Suprapubic skin (tissue), 4 donors: Measurements from ENCODE around the gene ADAM11. TPM values are rescaled to one million over a fixed set of nuclear protein-coding genes. Genes with fewer than 3 reads are reported as not detected.
A peak's percentile ranks its signal among the peaks of the same experiment; 100 is the strongest.

Experiments
- DNase-seq, 2 donors: peaks; one replicate each; pipeline ENCODE4 v3.0.0-alpha.2; 2019; ENCODE audit warnings: low spot score in 2 of 2
- H3K27ac ChIP-seq: fragments of 200-600 bp; sonication (generic); one replicate; pipeline ENCODE4 v1.5.1; 2019
- H3K27me3 ChIP-seq: fragments of 200-600 bp; sonication (generic); one replicate; pipeline ENCODE4 v1.5.1; 2019
- H3K36me3 ChIP-seq: fragments of 200-600 bp; sonication (generic); one replicate; pipeline ENCODE4 v1.5.1; 2019
- H3K4me1 ChIP-seq: fragments of 200-600 bp; sonication (generic); one replicate; pipeline ENCODE4 v1.5.1; 2019
- H3K4me3 ChIP-seq: fragments of 200-600 bp; sonication (generic); one replicate; pipeline ENCODE4 v1.5.1; 2019; ENCODE audit warnings: mild to moderate bottlenecking
- H3K9me3 ChIP-seq: fragments of 200-600 bp; sonication (generic); one replicate; pipeline ENCODE4 v1.5.1; 2019
- EP300 ChIP-seq: sonication (generic); formaldehyde crosslinking; IDR thresholded peaks from one replicate; pipeline ENCODE4 v1.6.1; 2017; ENCODE audit warnings: antibody characterized with exemption
- POLR2A ChIP-seq, 2 donors: fragments of 450-650 bp; IDR thresholded peaks; one replicate each; pipeline ENCODE4 v1.6.1; 2017; ENCODE audit warnings: antibody characterized with exemption in 2 of 2, mild to moderate bottlenecking in 2 of 2, moderate library complexity in 2 of 2
- POLR2AphosphoS5 ChIP-seq, 3 donors: sonication (generic); formaldehyde crosslinking; IDR thresholded peaks; one replicate each; pipeline ENCODE4 v1.6.1; 2017; ENCODE audit warnings: antibody characterized with exemption in 3 of 3
- WGBS: methylation state at CpG from one replicate; pipeline ENCODE4 v1.1.5; 2018; 5-methylcytosine and 5-hydroxymethylcytosine counted together
- total RNA-seq, 4 donors: library from RNA; depleted of rRNA; stranded (reverse); fragments of >200 nt; gene quantifications; one replicate each; pipeline ENCODE4 v1.1.0, GENCODE V29; 2016
- TF ChIP-seq, protein P1 (sequence below), 2 donors: fragments of 200-600 bp in 1 of 2; fragments of 450-650 bp in 1 of 2; sonication (generic) in 1 of 2; IDR thresholded peaks; one replicate each; pipeline ENCODE4 v1.5.1; 2016 to 2019; ENCODE audit warnings: antibody characterized with exemption in 2 of 2, mild to moderate bottlenecking in 1 of 2, moderate library complexity in 1 of 2

ADAM11 gene
- total RNA-seq, 4 donors from 2014 or later, result 0.98 to 1.5 (median 1.1) TPM

DNA sequence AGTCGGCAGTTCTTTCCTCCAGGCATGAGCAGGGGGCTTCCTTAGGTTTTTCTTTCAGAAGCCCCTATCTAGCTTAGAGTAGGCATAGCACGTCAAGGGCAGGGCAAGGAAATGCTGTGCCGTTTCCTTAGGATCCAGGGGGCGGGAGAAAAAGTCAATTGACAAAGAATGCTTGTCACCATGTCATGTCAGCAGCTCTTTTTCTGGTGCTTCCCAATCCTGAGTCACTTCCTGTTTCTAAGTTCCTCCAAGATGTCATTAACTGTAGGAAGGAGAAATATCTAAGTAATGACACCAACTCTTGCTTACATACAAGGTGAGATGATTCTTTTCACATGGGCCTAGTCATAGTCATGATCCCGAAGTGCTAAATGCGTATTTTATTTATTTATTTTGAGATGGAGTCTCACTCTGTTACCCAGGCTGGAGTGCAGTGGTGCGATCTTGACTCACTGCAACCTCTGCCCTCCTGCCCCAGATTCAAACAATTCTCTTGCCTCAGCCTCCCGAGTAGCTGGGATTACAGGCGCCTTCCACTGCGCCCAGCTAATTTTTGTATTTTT lies 36.1 kb downstream of the ADAM11 start:
- H3K4me3 ChIP-seq, result no peak overlapping the region
- H3K27me3 ChIP-seq, result peaks cover 2% of the 10 kb centered on the region
- no peaks in the 10 kb centered on the region for H3K36me3 ChIP-seq
- 60% methylated on average over 10 of the region's 10 CpGs for WGBS
- H3K27ac ChIP-seq, result peak overlapping the region; percentile 40
- H3K4me1 ChIP-seq, result peaks cover 6% of the 10 kb centered on the region
- TF ChIP-seq, protein P1, sequence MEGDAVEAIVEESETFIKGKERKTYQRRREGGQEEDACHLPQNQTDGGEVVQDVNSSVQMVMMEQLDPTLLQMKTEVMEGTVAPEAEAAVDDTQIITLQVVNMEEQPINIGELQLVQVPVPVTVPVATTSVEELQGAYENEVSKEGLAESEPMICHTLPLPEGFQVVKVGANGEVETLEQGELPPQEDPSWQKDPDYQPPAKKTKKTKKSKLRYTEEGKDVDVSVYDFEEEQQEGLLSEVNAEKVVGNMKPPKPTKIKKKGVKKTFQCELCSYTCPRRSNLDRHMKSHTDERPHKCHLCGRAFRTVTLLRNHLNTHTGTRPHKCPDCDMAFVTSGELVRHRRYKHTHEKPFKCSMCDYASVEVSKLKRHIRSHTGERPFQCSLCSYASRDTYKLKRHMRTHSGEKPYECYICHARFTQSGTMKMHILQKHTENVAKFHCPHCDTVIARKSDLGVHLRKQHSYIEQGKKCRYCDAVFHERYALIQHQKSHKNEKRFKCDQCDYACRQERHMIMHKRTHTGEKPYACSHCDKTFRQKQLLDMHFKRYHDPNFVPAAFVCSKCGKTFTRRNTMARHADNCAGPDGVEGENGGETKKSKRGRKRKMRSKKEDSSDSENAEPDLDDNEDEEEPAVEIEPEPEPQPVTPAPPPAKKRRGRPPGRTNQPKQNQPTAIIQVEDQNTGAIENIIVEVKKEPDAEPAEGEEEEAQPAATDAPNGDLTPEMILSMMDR (IDR thresholded peaks at IDR 0.05), result no peak
- no peak for TF ChIP-seq POLR2A (IDR thresholded peaks at IDR 0.05)
- TF ChIP-seq POLR2AphosphoS5 (IDR thresholded peaks at IDR 0.05), result no peak
- TF ChIP-seq EP300, result no peak
- no peaks in the 10 kb centered on the region for H3K9me3 ChIP-seq
- peak in 1 of 2 donors; percentile 38 for DNase-seq

DNA sequence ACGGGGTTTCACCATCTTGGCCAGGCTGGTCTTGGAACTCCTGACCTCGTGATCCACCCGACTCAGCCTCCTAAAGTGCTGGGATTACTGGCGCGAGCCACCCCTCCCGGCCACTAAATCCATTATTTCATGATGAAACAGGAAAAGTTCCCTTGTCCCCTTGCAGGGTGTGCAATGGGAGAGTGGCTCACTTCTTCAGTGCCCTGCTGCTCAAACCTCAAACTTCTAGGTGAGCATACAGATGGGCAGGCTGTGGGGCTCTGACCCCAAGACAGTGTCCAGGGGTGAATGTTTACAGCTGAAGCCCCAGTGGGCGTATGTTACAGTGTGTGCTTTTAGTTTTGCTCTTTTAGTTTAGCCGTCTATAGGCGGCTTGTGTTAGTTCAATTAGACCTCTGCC lies 36.6 kb downstream of the ADAM11 start:
- Histone ChIP-seq H3K36me3 (no peaks in the 10 kb centered on the region), H3K9me3 (no peaks in the 10 kb centered on the region), H3K27me3 (peaks cover 2% of the 10 kb centered on the region), H3K4me1 (peaks cover 6% of the 10 kb centered on the region), H3K4me3 (no peak overlapping the region), H3K27ac (no peak overlapping the region)
- peak in 1 of 2 donors; percentile 34 for DNase-seq
- WGBS, result 73% methylated on average over 9 of the region's 9 CpGs
- TF ChIP-seq POLR2A (IDR thresholded peaks at IDR 0.05) (no peak), EP300 (no peak), POLR2AphosphoS5 (IDR thresholded peaks at IDR 0.05) (no peak)
- TF ChIP-seq, protein P1 (IDR thresholded peaks at IDR 0.05), result no peak

GRCh38 chr17:44795928-44796327 lies 37.1 kb downstream of the ADAM11 start:
- peak in 1 of 2 donors; percentile 40 for DNase-seq
- no peak overlapping the region for H3K27ac ChIP-seq
- WGBS, result 61% methylated on average over 4 of the region's 10 CpGs

GRCh38 chr17:44796731-44797130 lies 37.9 kb downstream of the ADAM11 start:
- Histone ChIP-seq H3K36me3 (no peaks in the 10 kb centered on the region), H3K27ac (no peak overlapping the region), H3K4me3 (no peak overlapping the region), H3K4me1 (peaks cover 6% of the 10 kb centered on the region), H3K9me3 (no peaks in the 10 kb centered on the region), H3K27me3 (peaks cover 2% of the 10 kb centered on the region)
- WGBS, result 91% methylated on average over 9 of the region's 9 CpGs
- DNase-seq, result peak in 1 of 2 donors; percentile 19
- TF ChIP-seq POLR2AphosphoS5 (IDR thresholded peaks at IDR 0.05) (no peak), EP300 (no peak), POLR2A (IDR thresholded peaks at IDR 0.05) (no peak)
- TF ChIP-seq, protein P1 (IDR thresholded peaks at IDR 0.05), result no peak

More at GRCh38 chr17:44795928-44796327, 37.1 kb downstream of the ADAM11 start:
- no peak for TF ChIP-seq POLR2A (IDR thresholded peaks at IDR 0.05)
- no peak for TF ChIP-seq POLR2AphosphoS5 (IDR thresholded peaks at IDR 0.05)
- TF ChIP-seq, protein P1 (IDR thresholded peaks at IDR 0.05), result no peak
- no peak for TF ChIP-seq EP300
- no peaks in the 10 kb centered on the region for H3K36me3 ChIP-seq
- H3K9me3 ChIP-seq, result no peaks in the 10 kb centered on the region
- H3K4me3 ChIP-seq, result no peak overlapping the region
- H3K27me3 ChIP-seq, result peaks cover 2% of the 10 kb centered on the region
- peaks cover 6% of the 10 kb centered on the region for H3K4me1 ChIP-seq

DNA sequence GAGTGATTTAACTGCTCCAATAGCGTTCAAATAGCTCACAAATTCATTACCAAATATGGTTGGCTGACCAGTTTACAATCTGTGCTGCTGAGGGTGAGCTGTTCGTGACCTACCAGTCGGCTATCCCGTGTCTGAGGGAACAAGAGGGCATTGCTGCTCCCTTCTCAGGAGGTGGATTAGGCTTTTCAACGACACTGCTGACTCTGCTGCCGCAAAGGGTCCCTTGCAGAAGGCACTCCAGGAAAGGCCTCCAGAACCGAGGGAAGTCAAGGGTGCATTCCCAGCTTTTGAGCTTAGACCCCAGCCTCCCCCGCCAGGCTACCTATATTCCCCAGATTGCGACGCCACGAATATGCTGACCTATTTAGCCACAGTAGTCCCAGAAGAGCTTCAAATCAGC lies 39.0 kb downstream of the ADAM11 start:
- H3K27ac ChIP-seq, result no peak overlapping the region
- no peaks in the 10 kb centered on the region for H3K36me3 ChIP-seq
- no peaks in the 10 kb centered on the region for H3K9me3 ChIP-seq
- H3K4me1 ChIP-seq, result peaks cover 6% of the 10 kb centered on the region
- TF ChIP-seq POLR2A (IDR thresholded peaks at IDR 0.05) (no peak), POLR2AphosphoS5 (IDR thresholded peaks at IDR 0.05) (no peak), EP300 (no peak)
- TF ChIP-seq, protein P1 (IDR thresholded peaks at IDR 0.05), result no peak
- no peak overlapping the region for H3K4me3 ChIP-seq
- WGBS, result 85% methylated on average over 11 of the region's 11 CpGs
- no peak for DNase-seq
- peaks cover 2% of the 10 kb centered on the region for H3K27me3 ChIP-seq
